Endothelial cell of umbilical vein (primary cell): ENCODE results near the gene WDFY3.

ENCODE experiments used
- POLR2A ChIP-seq: IDR thresholded peaks from 2 replicates; pipeline ENCODE4 v1.6.1; 2012; ENCODE audit warnings: low read depth, mild to moderate bottlenecking, control low read depth, low read length
- POLR2AphosphoS5 ChIP-seq: IDR thresholded peaks from 2 replicates; pipeline ENCODE4 v1.6.1; 2012; ENCODE audit warnings: low read depth, mild to moderate bottlenecking, control low read depth, low read length, moderate library complexity; ENCODE audit not compliant: insufficient read depth
- TF ChIP-seq, protein P1 (sequence below), 2 donors: IDR thresholded peaks; 1 replicate in 1 of 2; 2 replicates in 1 of 2; pipeline ENCODE4 v1.5.1; 2011; ENCODE audit warnings: low read length in 2 of 2, mild to moderate bottlenecking in 2 of 2, moderate library complexity in 2 of 2, control low read depth in 1 of 2, inconsistent platforms in 1 of 2, low read depth in 1 of 2; ENCODE audit not compliant: insufficient read depth in 1 of 2; ENCODE audit errors: extremely low read depth in 1 of 2

- TF ChIP-seq, protein P1, sequence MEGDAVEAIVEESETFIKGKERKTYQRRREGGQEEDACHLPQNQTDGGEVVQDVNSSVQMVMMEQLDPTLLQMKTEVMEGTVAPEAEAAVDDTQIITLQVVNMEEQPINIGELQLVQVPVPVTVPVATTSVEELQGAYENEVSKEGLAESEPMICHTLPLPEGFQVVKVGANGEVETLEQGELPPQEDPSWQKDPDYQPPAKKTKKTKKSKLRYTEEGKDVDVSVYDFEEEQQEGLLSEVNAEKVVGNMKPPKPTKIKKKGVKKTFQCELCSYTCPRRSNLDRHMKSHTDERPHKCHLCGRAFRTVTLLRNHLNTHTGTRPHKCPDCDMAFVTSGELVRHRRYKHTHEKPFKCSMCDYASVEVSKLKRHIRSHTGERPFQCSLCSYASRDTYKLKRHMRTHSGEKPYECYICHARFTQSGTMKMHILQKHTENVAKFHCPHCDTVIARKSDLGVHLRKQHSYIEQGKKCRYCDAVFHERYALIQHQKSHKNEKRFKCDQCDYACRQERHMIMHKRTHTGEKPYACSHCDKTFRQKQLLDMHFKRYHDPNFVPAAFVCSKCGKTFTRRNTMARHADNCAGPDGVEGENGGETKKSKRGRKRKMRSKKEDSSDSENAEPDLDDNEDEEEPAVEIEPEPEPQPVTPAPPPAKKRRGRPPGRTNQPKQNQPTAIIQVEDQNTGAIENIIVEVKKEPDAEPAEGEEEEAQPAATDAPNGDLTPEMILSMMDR (IDR thresholded peaks at IDR 0.05; ENCODE audit: extremely low read depth in 1 of 2, insufficient read depth in 1 of 2, low read depth in 1 of 2, low read length in 2 of 2), result no peak
- TF ChIP-seq POLR2A, result no peak
- TF ChIP-seq POLR2AphosphoS5, result no peak
Observed at GRCh38 chr4:84852081-84852480, 114.4 kb downstream of the WDFY3 start.
